ENCODE results near the gene EXOC3L4.
A peak's percentile ranks its signal among the peaks of the same experiment; 100 is the strongest.

EXOC3L4 gene

GRCh38 chr14:103135333-103136260 is 41.1 kb downstream of the EXOC3L4 start:
- Histone ChIP-seq H3K27ac (ENCODE audit: extremely low read depth, low read depth, low read length) (no peak overlapping the region), H3K9me3 (ENCODE audit: control insufficient read depth, insufficient read depth, low read depth, low read length) (no peaks in the 10 kb centered on the region), H3K4me3 (ENCODE audit: low read depth, low read length) (no peak overlapping the region), H3K36me3 (ENCODE audit: control insufficient read depth in 2 of 2, insufficient read depth in 1 of 2, low read length in 2 of 2) (peaks cover 0 to 24% of the 10 kb centered on the region in 2 experiments; a peak in 1 of 3 replicates), H3K4me1 (ENCODE audit: control insufficient read depth, insufficient read depth, low read length) (peaks cover 8% of the 10 kb centered on the region; the same call in 1 of the 2 replicates)
- CTCF ChIA-PET, result interaction anchor here (1.8 kb wide), 1 partner anchor 31 kb away, joined by 11 read pairs; no protein-coding TSS in a partner anchor
- TF ChIP-seq WT1 (tag by site-specific recombination; IDR thresholded peaks at IDR 0.05) (no peak), ZNF549 (tag by site-specific recombination; IDR thresholded peaks at IDR 0.05) (no peak)
- POLR2A ChIA-PET, result no interaction called here

DNA sequence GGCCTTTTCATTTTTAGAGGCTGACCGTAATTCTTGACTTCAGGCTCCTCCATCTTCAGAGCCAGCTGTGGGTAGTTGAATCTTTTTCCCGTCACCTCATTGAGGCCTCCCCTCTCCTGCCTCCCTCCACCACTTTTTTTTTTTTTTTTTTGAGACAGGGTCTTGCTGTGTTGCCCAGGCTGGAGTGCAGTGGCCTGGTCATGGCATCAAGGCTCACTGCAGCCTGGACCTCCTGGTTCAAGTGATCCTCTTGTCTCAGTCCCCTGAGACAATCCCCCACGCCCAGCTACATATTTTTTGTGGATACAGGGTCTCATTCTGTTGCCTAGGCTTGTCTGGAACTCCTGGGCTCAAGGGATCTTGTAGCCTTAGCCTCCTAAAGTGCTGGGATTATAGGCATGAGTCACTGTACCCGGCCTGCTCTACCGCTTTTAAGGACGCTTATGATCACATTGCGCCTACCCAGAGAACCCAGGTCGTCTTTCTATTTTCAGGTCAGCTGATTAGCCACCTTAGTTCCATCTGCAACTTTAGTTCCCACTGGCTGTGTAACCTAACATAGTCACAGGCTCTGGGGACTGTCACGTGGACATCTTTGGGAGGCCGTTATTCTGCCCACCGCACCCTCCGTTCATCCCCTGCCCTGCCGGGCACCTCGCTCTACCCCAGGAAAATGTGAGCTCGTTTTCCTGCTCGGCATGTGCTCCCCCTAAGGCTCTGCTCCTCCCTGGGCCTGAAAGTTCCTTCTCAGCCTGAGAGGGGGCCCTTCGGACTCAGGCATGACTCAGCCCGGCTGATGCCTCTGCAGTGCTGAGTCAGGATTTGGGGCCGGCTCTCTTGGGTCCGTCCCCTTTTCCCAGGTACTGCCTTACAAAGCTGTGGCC is 42.1 kb downstream of the EXOC3L4 start:
- POLR2A ChIA-PET, result no interaction called here
- TF ChIP-seq ZXDB (tag by site-specific recombination; IDR thresholded peaks at IDR 0.05), result 0 out of 2 replicates have a peak, but pooled peaks have one; percentile 24
- TF ChIP-seq ZNF266 (tag by site-specific recombination; IDR thresholded peaks at IDR 0.05; ENCODE audit: low read depth), result no peak
- TF ChIP-seq, protein P1, sequence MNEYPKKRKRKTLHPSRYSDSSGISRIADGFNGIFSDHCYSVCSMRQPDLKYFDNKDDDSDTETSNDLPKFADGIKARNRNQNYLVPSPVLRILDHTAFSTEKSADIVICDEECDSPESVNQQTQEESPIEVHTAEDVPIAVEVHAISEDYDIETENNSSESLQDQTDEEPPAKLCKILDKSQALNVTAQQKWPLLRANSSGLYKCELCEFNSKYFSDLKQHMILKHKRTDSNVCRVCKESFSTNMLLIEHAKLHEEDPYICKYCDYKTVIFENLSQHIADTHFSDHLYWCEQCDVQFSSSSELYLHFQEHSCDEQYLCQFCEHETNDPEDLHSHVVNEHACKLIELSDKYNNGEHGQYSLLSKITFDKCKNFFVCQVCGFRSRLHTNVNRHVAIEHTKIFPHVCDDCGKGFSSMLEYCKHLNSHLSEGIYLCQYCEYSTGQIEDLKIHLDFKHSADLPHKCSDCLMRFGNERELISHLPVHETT (tag by site-specific recombination; IDR thresholded peaks at IDR 0.05), result 0 out of 2 replicates have a peak, but pooled peaks have one; percentile 28
- TF ChIP-seq ATF2 (tag by site-specific recombination; IDR thresholded peaks at IDR 0.05; ENCODE audit: low read depth), result no peak
- TF ChIP-seq ZNF548 (tag by site-specific recombination; IDR thresholded peaks at IDR 0.05), result 0 out of 2 replicates have a peak, but pooled peaks have one; percentile 10
- TF ChIP-seq ZNF335 (tag by site-specific recombination; conservative IDR thresholded peaks at IDR 0.05), result peak; percentile 71
- no peak for TF ChIP-seq ZNF311 (tag by site-specific recombination; IDR thresholded peaks at IDR 0.05; ENCODE audit: borderline replicate concordance)
- TF ChIP-seq ZNF514 (tag by site-specific recombination; IDR thresholded peaks at IDR 0.05), result peak; percentile 98
- TF ChIP-seq ZBTB17 (tag by site-specific recombination; IDR thresholded peaks at IDR 0.05), result peak; percentile 81
- TF ChIP-seq, protein P2, sequence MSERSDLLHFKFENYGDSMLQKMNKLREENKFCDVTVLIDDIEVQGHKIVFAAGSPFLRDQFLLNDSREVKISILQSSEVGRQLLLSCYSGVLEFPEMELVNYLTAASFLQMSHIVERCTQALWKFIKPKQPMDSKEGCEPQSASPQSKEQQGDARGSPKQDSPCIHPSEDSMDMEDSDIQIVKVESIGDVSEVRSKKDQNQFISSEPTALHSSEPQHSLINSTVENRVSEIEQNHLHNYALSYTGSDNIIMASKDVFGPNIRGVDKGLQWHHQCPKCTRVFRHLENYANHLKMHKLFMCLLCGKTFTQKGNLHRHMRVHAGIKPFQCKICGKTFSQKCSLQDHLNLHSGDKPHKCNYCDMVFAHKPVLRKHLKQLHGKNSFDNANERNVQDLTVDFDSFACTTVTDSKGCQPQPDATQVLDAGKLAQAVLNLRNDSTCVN (tag by site-specific recombination; optimal IDR thresholded peaks at IDR 0.05), result no peak
- no peak for TF ChIP-seq ZNF324 (tag by site-specific recombination; IDR thresholded peaks at IDR 0.05)
- peak; percentile 54 for TF ChIP-seq ZIC2 (tag by site-specific recombination; IDR thresholded peaks at IDR 0.05)
- TF ChIP-seq ZBTB48 (tag by site-specific recombination; IDR thresholded peaks at IDR 0.05), result peak; percentile 55; the same call in 1 of the 2 replicates
- TF ChIP-seq ZNF561 (tag by site-specific recombination; IDR thresholded peaks at IDR 0.05; ENCODE audit: borderline replicate concordance), result peak; percentile 51; the same call in 1 of the 2 replicates
- TF ChIP-seq ZBTB11 (tag by site-specific recombination; conservative IDR thresholded peaks at IDR 0.05; ENCODE audit: low read depth), result no peak
- TF ChIP-seq ZNF146 (tag by site-specific recombination; IDR thresholded peaks at IDR 0.05), result no peak
- no peak for TF ChIP-seq ZNF157 (tag by site-specific recombination; IDR thresholded peaks at IDR 0.05)
- TF ChIP-seq SP7 (tag by site-specific recombination; IDR thresholded peaks at IDR 0.05), result peak; percentile 70
- no peak for TF ChIP-seq HOXC10 (CRISPR knock-in tag; IDR thresholded peaks at IDR 0.05)
- 0 out of 2 replicates have a peak, but pooled peaks have one; percentile 23 for TF ChIP-seq SP3 (tag by site-specific recombination; IDR thresholded peaks at IDR 0.05)
- TF ChIP-seq ZNF121 (tag by site-specific recombination; IDR thresholded peaks at IDR 0.05), result peak; percentile 90

More for the DNA sequence above, 42.1 kb downstream of the EXOC3L4 start:
- Histone ChIP-seq H3K4me1 (ENCODE audit: control insufficient read depth, insufficient read depth, low read length) (no peaks in the 10 kb centered on the region), H3K9me3 (ENCODE audit: control insufficient read depth, insufficient read depth, low read depth, low read length) (no peaks in the 10 kb centered on the region), H3K36me3 (ENCODE audit: control insufficient read depth in 2 of 2, insufficient read depth in 1 of 2, low read length in 2 of 2) (peaks cover 0 to 24% of the 10 kb centered on the region in 2 experiments; a peak in 1 of 3 replicates), H3K27ac (ENCODE audit: extremely low read depth, low read depth, low read length) (no peak overlapping the region; the same call in 1 of the 2 replicates), H3K4me3 (ENCODE audit: low read depth, low read length) (no peak overlapping the region)
- CTCF ChIA-PET, result interaction anchor here (0.7 to 1.8 kb wide), 2 partner anchors 21 to 32 kb away, joined by 4 to 11 read pairs; no protein-coding TSS in a partner anchor
